GM10266 (cell line): ENCODE measurements around the gene BLOC1S6.

ENCODE experiments used
- DNase-seq: peaks from one replicate; pipeline ENCODE4 v3.0.0; 2012; ENCODE audit errors: extremely low spot score
- TF ChIP-seq, protein P1 (sequence below): IDR thresholded peaks from 2 replicates; pipeline ENCODE4 v1.5.1; 2012; ENCODE audit warnings: mild to moderate bottlenecking, low read depth; ENCODE audit not compliant: control insufficient read depth, insufficient read depth; ENCODE audit errors: missing control alignments

BLOC1S6 gene

DNA sequence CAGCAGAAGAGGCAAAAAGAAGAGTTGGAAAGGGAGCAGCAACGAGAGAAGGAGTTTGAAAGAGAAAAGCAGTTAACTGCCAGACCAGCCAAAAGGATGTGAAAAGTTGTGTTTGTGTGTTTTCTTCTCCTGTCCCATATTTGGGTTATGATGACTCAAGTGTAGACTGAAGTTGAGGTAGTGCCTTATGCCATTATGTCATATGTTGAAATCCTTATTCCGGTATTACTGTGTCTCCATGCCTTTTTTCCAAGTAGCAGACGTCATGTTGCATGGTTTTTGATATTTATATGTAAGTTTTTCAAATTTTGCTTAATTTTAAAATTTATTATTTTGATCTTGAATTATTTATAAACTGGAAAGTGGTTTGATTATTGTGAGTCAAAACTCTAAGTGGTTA is 19.2 kb downstream of the BLOC1S6 start:
- TF ChIP-seq, protein P1, sequence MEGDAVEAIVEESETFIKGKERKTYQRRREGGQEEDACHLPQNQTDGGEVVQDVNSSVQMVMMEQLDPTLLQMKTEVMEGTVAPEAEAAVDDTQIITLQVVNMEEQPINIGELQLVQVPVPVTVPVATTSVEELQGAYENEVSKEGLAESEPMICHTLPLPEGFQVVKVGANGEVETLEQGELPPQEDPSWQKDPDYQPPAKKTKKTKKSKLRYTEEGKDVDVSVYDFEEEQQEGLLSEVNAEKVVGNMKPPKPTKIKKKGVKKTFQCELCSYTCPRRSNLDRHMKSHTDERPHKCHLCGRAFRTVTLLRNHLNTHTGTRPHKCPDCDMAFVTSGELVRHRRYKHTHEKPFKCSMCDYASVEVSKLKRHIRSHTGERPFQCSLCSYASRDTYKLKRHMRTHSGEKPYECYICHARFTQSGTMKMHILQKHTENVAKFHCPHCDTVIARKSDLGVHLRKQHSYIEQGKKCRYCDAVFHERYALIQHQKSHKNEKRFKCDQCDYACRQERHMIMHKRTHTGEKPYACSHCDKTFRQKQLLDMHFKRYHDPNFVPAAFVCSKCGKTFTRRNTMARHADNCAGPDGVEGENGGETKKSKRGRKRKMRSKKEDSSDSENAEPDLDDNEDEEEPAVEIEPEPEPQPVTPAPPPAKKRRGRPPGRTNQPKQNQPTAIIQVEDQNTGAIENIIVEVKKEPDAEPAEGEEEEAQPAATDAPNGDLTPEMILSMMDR, result no peak
- no peak for DNase-seq

DNA sequence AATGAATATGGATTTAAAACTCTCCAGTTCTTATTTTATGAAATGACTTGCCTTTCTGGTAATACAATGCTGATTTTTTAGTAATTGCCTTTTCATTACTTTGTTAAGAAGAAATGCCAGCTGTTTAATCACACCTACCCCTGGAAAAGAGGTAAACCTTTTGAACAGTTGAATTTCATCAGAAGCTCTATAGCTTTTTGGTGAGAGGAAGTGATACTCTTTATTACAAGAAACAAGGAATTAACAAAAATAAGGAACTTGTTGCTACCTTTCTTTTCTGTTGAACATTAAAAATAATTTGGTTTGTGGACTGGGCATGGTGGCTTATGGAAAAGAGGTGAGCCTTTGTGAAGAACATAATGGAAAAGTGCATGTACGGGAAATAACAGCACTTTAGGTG is 19.7 kb downstream of the BLOC1S6 start:
- no peak for DNase-seq
- TF ChIP-seq, protein P1, result no peak

DNA sequence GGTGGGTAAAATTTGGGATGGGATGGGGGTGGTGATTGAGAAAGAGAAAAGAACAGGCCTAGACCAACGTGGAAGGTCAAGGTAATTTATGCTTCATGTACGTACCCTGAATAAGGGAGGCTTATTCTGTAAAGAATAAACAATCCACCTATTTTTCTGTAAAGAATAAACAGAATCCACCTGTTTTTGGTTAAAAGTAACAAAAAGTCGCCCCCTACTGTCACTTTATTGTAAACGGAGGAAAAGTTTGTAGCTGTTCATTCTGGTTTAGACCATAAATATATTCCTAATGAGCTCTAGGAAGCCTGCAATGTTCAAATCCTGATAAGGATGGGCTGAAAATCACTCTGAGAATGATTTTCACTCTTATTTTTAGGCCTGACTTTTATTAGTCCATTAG is 24.1 kb downstream of the BLOC1S6 start:
- TF ChIP-seq, protein P1, result peak; percentile 55
- DNase-seq, result peak; percentile 20

DNA sequence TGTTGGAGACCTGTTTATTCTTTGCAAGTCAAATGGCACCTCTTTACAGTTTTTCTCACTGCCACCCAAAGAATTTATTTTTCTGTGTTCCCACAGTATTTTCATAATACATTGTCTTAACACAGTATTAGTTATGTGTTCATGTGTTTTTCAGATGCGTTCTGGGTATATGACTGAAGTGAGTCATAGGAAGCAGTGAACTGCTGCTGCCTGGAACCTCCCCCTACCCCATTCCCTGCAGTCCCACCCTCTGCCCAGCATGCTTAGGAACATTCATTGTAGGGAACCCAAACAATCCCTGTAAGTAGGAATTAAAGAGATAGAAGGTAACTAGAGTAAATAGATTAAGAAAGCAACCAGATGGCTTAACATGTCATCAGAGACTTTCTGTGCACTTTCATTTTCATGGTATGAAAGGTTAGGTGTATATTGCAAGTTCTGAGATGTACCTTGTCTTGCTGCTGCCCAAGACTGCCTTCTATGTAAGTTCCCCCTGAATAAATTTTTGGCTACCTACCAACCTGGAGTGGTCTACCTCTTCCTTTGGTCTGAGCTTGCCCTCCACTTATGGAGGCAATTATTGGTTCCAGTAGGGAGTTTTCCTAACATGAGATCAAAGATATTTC is 25.7 kb downstream of the BLOC1S6 start:
- DNase-seq, result no peak
- TF ChIP-seq, protein P1, result no peak

DNA sequence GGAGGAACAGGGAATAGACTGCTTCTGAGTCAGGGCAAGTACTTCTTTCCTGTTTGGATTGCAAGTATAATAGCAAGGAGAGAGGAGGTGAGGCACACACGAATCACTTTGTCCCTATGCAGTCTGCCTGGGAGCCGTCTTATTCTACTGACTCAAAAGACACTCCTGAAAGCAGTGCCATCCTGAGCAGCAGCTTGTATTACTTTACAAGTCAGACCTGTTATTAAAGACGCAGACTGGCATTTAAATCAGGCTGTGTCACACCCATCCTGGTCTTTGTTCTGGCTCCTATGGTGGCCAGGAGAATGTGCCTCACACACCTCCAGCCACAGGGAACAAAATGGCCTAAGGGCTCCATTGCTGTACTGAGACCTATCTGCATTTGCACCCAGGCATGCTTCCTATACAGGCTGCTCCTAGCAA is 29.7 kb downstream of the BLOC1S6 start:
- TF ChIP-seq, protein P1, result no peak
- no peak for DNase-seq

DNA sequence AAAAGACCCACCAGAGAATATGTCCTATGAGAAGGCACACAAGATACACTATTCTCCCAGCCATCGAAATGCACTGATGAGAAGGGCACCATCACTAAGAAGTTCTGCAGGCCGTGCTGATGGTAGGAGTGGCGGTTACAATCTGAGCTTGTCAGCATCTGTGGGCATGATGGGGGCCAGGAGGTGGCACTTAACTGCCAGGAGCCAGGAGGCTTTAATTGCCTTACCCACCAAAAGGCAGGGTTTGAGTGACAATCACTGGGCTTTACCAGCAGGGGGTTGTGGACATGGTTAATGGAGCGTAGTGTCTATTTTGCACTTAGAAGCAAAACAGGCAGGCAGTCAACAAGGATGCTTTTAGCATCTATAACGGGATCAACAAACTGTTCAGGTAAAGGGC is 31.6 kb downstream of the BLOC1S6 start:
- DNase-seq, result no peak
- TF ChIP-seq, protein P1, result no peak

DNA sequence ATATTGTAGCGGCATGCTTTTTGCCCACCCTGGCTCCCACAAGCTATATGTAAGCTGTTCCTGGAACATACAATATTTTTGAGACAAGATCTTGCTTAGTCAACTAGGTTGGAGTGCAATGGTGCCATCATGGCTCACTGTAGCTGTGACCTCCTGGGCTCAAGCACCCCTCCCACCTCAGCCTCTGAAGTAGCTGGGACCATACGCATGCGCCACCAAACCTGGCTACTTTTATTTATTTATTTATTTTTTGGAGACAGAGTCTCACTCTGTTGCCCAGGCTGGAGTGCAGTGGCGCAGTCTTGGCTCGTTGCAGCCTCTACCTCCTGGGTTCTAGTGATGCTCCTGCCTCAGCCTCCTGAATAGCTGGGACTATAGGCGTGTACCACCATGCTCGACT is 41.0 kb downstream of the BLOC1S6 start:
- DNase-seq, result no peak
- TF ChIP-seq, protein P1, result no peak
